K562 (cell line): ENCODE results near the gene BSPRY. TPM values are rescaled to one million over a fixed set of nuclear protein-coding genes. Genes with fewer than 3 reads are reported as not detected.

Experiments
- BACH1 ChIP-seq: fragments of 200-800 bp; sonication (Bioruptor generic); IDR thresholded peaks from 2 replicates; pipeline ENCODE4 v1.6.1; 2016; ENCODE audit warnings: missing genetic modification characterization, missing compliant biosample characterization
- BCL6 ChIP-seq: fragments of 250-450 bp; sonication (Bioruptor Pico); IDR thresholded peaks from 2 replicates; pipeline ENCODE4 v1.4.0; 2020
- CREB5 ChIP-seq: fragments of 250-450 bp; sonication (Bioruptor Pico); IDR thresholded peaks from 2 replicates; pipeline ENCODE4 v1.5.0; 2020; ENCODE audit warnings: mild to moderate bottlenecking
- CREBBP ChIP-seq: IDR thresholded peaks from one replicate; pipeline ENCODE4 v1.6.1; 2012; ENCODE audit warnings: low read depth, mild to moderate bottlenecking, control low read depth, inconsistent platforms, low read length
- DMBX1 ChIP-seq: fragments of 250-450 bp; sonication (Bioruptor Pico); IDR thresholded peaks from 2 replicates; pipeline ENCODE4 v1.8.0; 2022; ENCODE audit warnings: inconsistent platforms, mild to moderate bottlenecking, moderate library complexity, borderline replicate concordance
- FOXK2 ChIP-seq, 2 experiments: fragments of 450-650 bp; IDR thresholded peaks in 1 of 2; conservative IDR thresholded peaks in 1 of 2; 2 replicates each; pipeline ENCODE4 v1.6.1; 2016; ENCODE audit warnings: low read depth in 2 of 2, mild to moderate bottlenecking in 1 of 2
- HINFP ChIP-seq: fragments of 450-650 bp; conservative IDR thresholded peaks from 2 replicates; pipeline ENCODE4 v1.6.1; 2016; ENCODE audit warnings: missing genetic modification characterization, low read depth, mild to moderate bottlenecking, control low read depth, missing compliant biosample characterization
- ID3 ChIP-seq, 2 experiments: fragments of 250-450 bp in 1 of 2; fragments of 450-650 bp in 1 of 2; sonication (Bioruptor Pico) in 1 of 2; IDR thresholded peaks; 2 replicates each; pipeline versions ENCODE4 v1.6.1 to v1.8.0; 2016 to 2021; ENCODE audit warnings: mild to moderate bottlenecking in 2 of 2, moderate library complexity in 2 of 2, missing compliant biosample characterization in 1 of 2, missing genetic modification characterization in 1 of 2
- IRF1 ChIP-seq: sonication (generic); formaldehyde crosslinking; IDR thresholded peaks from 2 replicates; pipeline ENCODE4 v1.8.0; 2022; ENCODE audit warnings: missing genetic modification reagents, mild to moderate bottlenecking, borderline replicate concordance
- KLF13 ChIP-seq: fragments of 450-650 bp; IDR thresholded peaks from 2 replicates; pipeline ENCODE4 v1.6.1; 2016; ENCODE audit warnings: missing genetic modification characterization, low read depth, mild to moderate bottlenecking, missing compliant biosample characterization, moderate library complexity, borderline replicate concordance
- KLF16 ChIP-seq: IDR thresholded peaks from 2 replicates; pipeline ENCODE4 v1.6.1; 2016; ENCODE audit warnings: antibody characterized with exemption
- MCM3 ChIP-seq: fragments of 450-650 bp; IDR thresholded peaks from 2 replicates; pipeline ENCODE4 v1.6.1; 2016
- MEF2D ChIP-seq: conservative IDR thresholded peaks from 2 replicates; pipeline ENCODE4 v1.6.1; 2016; ENCODE audit warnings: low read depth, missing genetic modification characterization, missing compliant biosample characterization
- MTA1 ChIP-seq: fragments of 450-650 bp; IDR thresholded peaks from 2 replicates; pipeline ENCODE4 v1.6.1; 2017; ENCODE audit warnings: borderline replicate concordance
- NFXL1 ChIP-seq: fragments of 450-650 bp; formaldehyde crosslinking; IDR thresholded peaks from 2 replicates; pipeline ENCODE4 v1.4.0; 2021; ENCODE audit warnings: mild to moderate bottlenecking
- NR2C1 ChIP-seq, 2 experiments: fragments of 450-650 bp; IDR thresholded peaks; 2 replicates each; pipeline ENCODE4 v1.6.1; 2017; ENCODE audit warnings: mild to moderate bottlenecking in 2 of 2, antibody characterized with exemption in 1 of 2, inconsistent platforms in 1 of 2, missing compliant biosample characterization in 1 of 2, missing genetic modification characterization in 1 of 2
- SRF ChIP-seq, 2 experiments: fragments of 250-450, 450-650 bp in 1 of 2; sonication (Bioruptor Pico) in 1 of 2; sonication (generic) in 1 of 2; formaldehyde crosslinking; IDR thresholded peaks; 2 replicates each; pipeline versions ENCODE4 v1.5.0 to v1.5.1; 2020 to 2022; ENCODE audit warnings: mild to moderate bottlenecking in 1 of 2, missing genetic modification reagents in 1 of 2
- SRSF1 ChIP-seq: fragments of 200-400 bp; formaldehyde crosslinking; IDR thresholded peaks from 2 replicates; pipeline ENCODE4 v1.6.1; 2017; ENCODE audit warnings: mild to moderate bottlenecking, low read depth, low read length, moderate library complexity
- TCF15 ChIP-seq: fragments of 250-450 bp; sonication (Bioruptor Pico); IDR thresholded peaks from 2 replicates; pipeline ENCODE4 v1.8.0; 2022; ENCODE audit warnings: moderate library complexity, mild to moderate bottlenecking, inconsistent platforms
- ZNF197 ChIP-seq: fragments of 200-800 bp; sonication (Bioruptor generic); IDR thresholded peaks from 2 replicates; pipeline ENCODE4 v1.6.1; 2016; ENCODE audit warnings: low read depth, missing genetic modification characterization, missing compliant biosample characterization
- ZNF354B ChIP-seq: fragments of 250-450 bp; sonication (Bioruptor Pico); IDR thresholded peaks from 2 replicates; pipeline ENCODE4 v1.4.0; 2020
- ZNF445 ChIP-seq: fragments of 250-450 bp; sonication (Bioruptor Pico); IDR thresholded peaks from 2 replicates; pipeline ENCODE4 v1.4.0; 2020; ENCODE audit warnings: low read depth, mild to moderate bottlenecking, moderate library complexity
- ZNF507 ChIP-seq: conservative IDR thresholded peaks from 2 replicates; pipeline ENCODE4 v1.6.1; 2017; ENCODE audit warnings: missing genetic modification characterization, missing compliant biosample characterization
- ZNF584 ChIP-seq: fragments of 200-800 bp; sonication (Bioruptor generic); IDR thresholded peaks from 2 replicates; pipeline ENCODE4 v1.6.1; 2016; ENCODE audit warnings: low read depth, mild to moderate bottlenecking, missing genetic modification characterization, missing compliant biosample characterization
- ZNF695 ChIP-seq: fragments of 450-650 bp; formaldehyde crosslinking; IDR thresholded peaks from 2 replicates; pipeline ENCODE4 v1.4.0; 2020; ENCODE audit warnings: mild to moderate bottlenecking, moderate library complexity
- polyA plus RNA-seq, 8 experiments: library from polyadenylated mRNA; depleted of rRNA in 4 of 8; stranded (reverse) in 5 of 8; unstranded in 3 of 8; fragments of >200 nt; fragmentation: Nextera tagmentation in 2 of 8; fragmentation: Illumina TruSeq in 1 of 8; extraction: Ambion mirVana in 2 of 8; extraction: Trizol in 1 of 8; gene quantifications; 2 replicates each; pipeline versions ENCODE4 v1.2.1 to v1.2.3, GENCODE V29; 2011 to 2014; ENCODE audit warnings: inconsistent platforms in 1 of 8, missing spikeins in 1 of 8
- total RNA-seq, 7 experiments: library from RNA; depleted of rRNA in 6 of 7; stranded (reverse); fragments of >200 nt in 6 of 7; fragmentation: Illumina TruSeq in 2 of 7; extraction: Trizol in 2 of 7; gene quantifications; 2 replicates each; pipeline versions ENCODE4 v1.2.1 to v1.2.3, GENCODE V29; 2011 to 2021; ENCODE audit warnings: low replicate concordance in 1 of 7

The BSPRY gene
- total and polyA plus RNA-seq, 9 of the 15 experiments (the other 6 are each of a cell fraction or from before 2014, with no cell fraction given), result 0.07 to 0.67 (median 0.18) TPM

- TF ChIP-seq HINFP (tag), result peak; percentile 87
- TF ChIP-seq TCF15 (CRISPR knock-in tag), result peak; percentile 94
- peak; percentile 89 for TF ChIP-seq BACH1 (tag)
- TF ChIP-seq ZNF584 (CRISPR knock-in tag), result peak; percentile 84
- TF ChIP-seq IRF1 (CRISPR knock-in tag), result no peak
- TF ChIP-seq MCM3, result no peak
- peak in 1 of 2 experiments; percentile 50; a peak in 1 of 4 replicates for TF ChIP-seq SRF (CRISPR knock-in tag; IDR thresholded peaks at IDR 0.05)
- TF ChIP-seq ZNF197, result peak; percentile 88
- TF ChIP-seq ID3 (CRISPR knock-in tag; IDR thresholded peaks at IDR 0.05), result peak; percentile 73; the same call in 1 of the 2 replicates
- peak; percentile 97 for TF ChIP-seq ID3 (tag; IDR thresholded peaks at IDR 0.05)
- peak; percentile 94 for TF ChIP-seq NFXL1 (CRISPR knock-in tag)
- TF ChIP-seq FOXK2 (conservative IDR thresholded peaks at IDR 0.05 in 1 of 2, IDR thresholded peaks at IDR 0.05 in 1 of 2; ENCODE audit: low read depth in 2 of 2), result no peak
- peak; percentile 89; the same call in 1 of the 2 replicates for TF ChIP-seq CREB5
- TF ChIP-seq MEF2D (tag), result peak; percentile 92
- TF ChIP-seq KLF16, result no peak
- no peak for TF ChIP-seq CREBBP
- TF ChIP-seq MTA1, result no peak
- 0 out of 2 replicates have a peak, but pooled peaks have one; percentile 38 for TF ChIP-seq ZNF695
- peak; percentile 76; the same call in 1 of the 2 replicates for TF ChIP-seq KLF13 (tag)
- no peak for TF ChIP-seq NR2C1 (IDR thresholded peaks at IDR 0.05)
- peak; percentile 88 for TF ChIP-seq NR2C1 (tag; IDR thresholded peaks at IDR 0.05)
- TF ChIP-seq DMBX1 (CRISPR knock-in tag), result peak; percentile 97
- TF ChIP-seq ZNF507 (tag), result 0 out of 2 replicates have a peak, but pooled peaks have one; percentile 48
- peak; percentile 91 for TF ChIP-seq ZNF354B
- TF ChIP-seq BCL6 (CRISPR knock-in tag), result peak; percentile 82
- 0 out of 2 replicates have a peak, but pooled peaks have one; percentile 32 for TF ChIP-seq ZNF445
- TF ChIP-seq SRSF1, result no peak
These were observed 3.7 kb upstream of the BSPRY start (continued) for GRCh38 chr9:113345671-113346070.
